ENCODE data around the gene SMIM23. TPM values are rescaled to one million over a fixed set of nuclear protein-coding genes. Genes with fewer than 3 reads are reported as not detected.

The SMIM23 gene
- total and polyA plus RNA-seq, 5 donors from 2014 or later: not detected

DNA sequence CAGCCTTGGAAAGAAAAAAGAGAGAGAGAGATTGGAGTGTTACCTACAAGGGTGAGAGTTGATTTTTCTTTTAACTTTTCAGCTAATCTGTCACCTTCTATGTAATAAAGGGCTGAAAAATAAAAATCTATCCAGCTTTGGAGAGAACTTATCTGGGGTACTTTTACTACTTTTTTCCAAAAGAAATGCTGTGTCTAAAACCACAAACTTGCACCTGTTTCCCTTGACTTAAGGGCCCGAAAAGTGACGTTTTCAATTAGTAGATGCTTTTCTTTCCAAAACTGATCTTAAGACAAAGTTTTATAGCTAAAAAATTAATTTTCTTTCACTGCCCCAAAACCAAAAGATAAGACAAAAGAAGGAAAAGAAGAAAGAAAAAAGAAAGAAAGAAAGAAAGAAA, 48.8 kb downstream of the SMIM23 start:
- Histone ChIP-seq H3K4me1 (ENCODE audit: control insufficient read depth, insufficient read depth, low read length, poor library complexity, severe bottlenecking) (no peaks in the 10 kb centered on the region), H3K27me3 (ENCODE audit: control insufficient read depth, insufficient read depth, low read length) (peaks cover 1% of the 10 kb centered on the region), H3K36me3 (ENCODE audit: control insufficient read depth, insufficient read depth, low read length) (no peaks in the 10 kb centered on the region), H3K27ac (ENCODE audit: insufficient read depth, low read length, poor library complexity, severe bottlenecking) (no peak overlapping the region), H3K4me3 (ENCODE audit: low read depth, low read length) (no peak overlapping the region), H3K9me3 (ENCODE audit: control insufficient read depth in 2 of 2, low read length in 2 of 2) (no peaks in the 10 kb centered on the region)
- Mint-ChIP-seq H3K36me3 (peaks cover 14% of the 10 kb centered on the region), H3K27me3 (no peaks in the 10 kb centered on the region), H3K9me3 (peaks cover 0 to 19% (median 2%) of the 10 kb centered on the region in 7 donors), H3K27ac (no peak overlapping the region), H3K4me1 (no peaks in the 10 kb centered on the region), H3K4me3 (no peak overlapping the region)
- ATAC-seq (ENCODE audit: low read depth in 2 of 2): no peak
- DNase-seq: no peak

DNA sequence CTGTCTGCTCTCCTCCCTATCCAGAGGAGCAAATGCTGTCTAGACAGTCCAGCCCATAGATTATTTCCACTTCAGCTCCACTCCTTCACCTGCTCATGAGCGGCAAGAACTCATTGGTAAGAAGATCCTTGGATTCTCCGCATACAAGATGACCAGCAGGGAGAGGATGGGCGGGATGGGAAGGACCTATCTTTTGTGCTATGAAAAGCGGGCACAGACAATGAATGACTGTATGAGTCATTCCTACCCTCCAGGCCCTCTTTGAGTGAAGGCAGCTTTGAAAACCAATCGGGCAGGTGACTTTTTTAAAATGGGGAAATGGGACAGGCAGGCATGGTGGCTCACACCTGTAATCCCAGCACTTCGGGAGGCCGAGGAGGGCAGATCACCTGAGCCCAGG, 49.4 kb downstream of the SMIM23 start:
- Mint-ChIP-seq H3K27me3 (no peaks in the 10 kb centered on the region), H3K4me1 (no peaks in the 10 kb centered on the region), H3K9me3 (peaks cover 0 to 19% (median 2%) of the 10 kb centered on the region in 7 donors), H3K27ac (no peak overlapping the region), H3K4me3 (no peak overlapping the region), H3K36me3 (peaks cover 14% of the 10 kb centered on the region)
- H3K4me1 ChIP-seq (ENCODE audit: control insufficient read depth, insufficient read depth, low read length, poor library complexity, severe bottlenecking): no peaks in the 10 kb centered on the region
- no peaks in the 10 kb centered on the region for H3K9me3 ChIP-seq (ENCODE audit: control insufficient read depth in 2 of 2, low read length in 2 of 2)
- H3K36me3 ChIP-seq (ENCODE audit: control insufficient read depth, insufficient read depth, low read length): no peaks in the 10 kb centered on the region
- H3K4me3 ChIP-seq (ENCODE audit: low read depth, low read length): no peak overlapping the region
- ATAC-seq (ENCODE audit: low read depth in 2 of 2) (no peak), DNase-seq (no peak)
- H3K27me3 ChIP-seq (ENCODE audit: control insufficient read depth, insufficient read depth, low read length): no peaks in the 10 kb centered on the region
- H3K27ac ChIP-seq (ENCODE audit: insufficient read depth, low read length, poor library complexity, severe bottlenecking): no peak overlapping the region

GRCh38 chr5:171837522-171837921, 51.9 kb downstream of the SMIM23 start:
- no peaks in the 10 kb centered on the region for H3K9me3 ChIP-seq (ENCODE audit: control insufficient read depth in 2 of 2, low read length in 2 of 2)
- no peaks in the 10 kb centered on the region for H3K27me3 ChIP-seq (ENCODE audit: control insufficient read depth, insufficient read depth, low read length)
- no peaks in the 10 kb centered on the region for H3K36me3 ChIP-seq (ENCODE audit: control insufficient read depth, insufficient read depth, low read length)
- no peak for DNase-seq
- H3K27me3 Mint-ChIP-seq: no peaks in the 10 kb centered on the region
- H3K4me1 Mint-ChIP-seq: peaks cover 0 to 5% (median 2%) of the 10 kb centered on the region in 4 donors
- H3K4me1 ChIP-seq (ENCODE audit: control insufficient read depth, insufficient read depth, low read length, poor library complexity, severe bottlenecking): no peaks in the 10 kb centered on the region
- H3K36me3 Mint-ChIP-seq: peaks cover 17% of the 10 kb centered on the region
- H3K27ac ChIP-seq (ENCODE audit: insufficient read depth, low read length, poor library complexity, severe bottlenecking): no peak overlapping the region
- peaks cover 0 to 11% (median 2%) of the 10 kb centered on the region in 7 donors for H3K9me3 Mint-ChIP-seq
- no peak overlapping the region for H3K27ac Mint-ChIP-seq
- ATAC-seq (ENCODE audit: low read depth in 2 of 2): no peak
- no peak overlapping the region for H3K4me3 ChIP-seq (ENCODE audit: low read depth, low read length)
- no peak overlapping the region for H3K4me3 Mint-ChIP-seq

- Mint-ChIP-seq H3K9me3 (peaks cover 0 to 6% (median 2%) of the 10 kb centered on the region in 7 donors), H3K4me1 (peaks cover 0 to 5% (median 2%) of the 10 kb centered on the region in 4 donors)
- ATAC-seq (ENCODE audit: low read depth in 2 of 2): no peak
Observed at GRCh38 chr5:171838066-171838465, 52.4 kb downstream of the SMIM23 start.

GRCh38 chr5:171839112-171839511, 53.5 kb downstream of the SMIM23 start:
- H3K27ac Mint-ChIP-seq: no peak overlapping the region
- peaks cover 7% of the 10 kb centered on the region for H3K36me3 Mint-ChIP-seq
- peaks cover 0 to 2% (median 0%) of the 10 kb centered on the region in 7 donors for H3K9me3 Mint-ChIP-seq

More at GRCh38 chr5:171838066-171838465, 52.4 kb downstream of the SMIM23 start:
- peaks cover 15% of the 10 kb centered on the region for H3K36me3 Mint-ChIP-seq
- H3K4me1 ChIP-seq (ENCODE audit: control insufficient read depth, insufficient read depth, low read length, poor library complexity, severe bottlenecking): no peaks in the 10 kb centered on the region
- H3K36me3 ChIP-seq (ENCODE audit: control insufficient read depth, insufficient read depth, low read length): no peaks in the 10 kb centered on the region
- H3K4me3 ChIP-seq (ENCODE audit: low read depth, low read length): no peak overlapping the region
- no peaks in the 10 kb centered on the region for H3K27me3 Mint-ChIP-seq
- no peak overlapping the region for H3K27ac Mint-ChIP-seq
- H3K9me3 ChIP-seq (ENCODE audit: control insufficient read depth in 2 of 2, low read length in 2 of 2): no peaks in the 10 kb centered on the region
- H3K4me3 Mint-ChIP-seq: no peak overlapping the region
- no peaks in the 10 kb centered on the region for H3K27me3 ChIP-seq (ENCODE audit: control insufficient read depth, insufficient read depth, low read length)
- H3K27ac ChIP-seq (ENCODE audit: insufficient read depth, low read length, poor library complexity, severe bottlenecking): no peak overlapping the region
- DNase-seq: no peak

DNA sequence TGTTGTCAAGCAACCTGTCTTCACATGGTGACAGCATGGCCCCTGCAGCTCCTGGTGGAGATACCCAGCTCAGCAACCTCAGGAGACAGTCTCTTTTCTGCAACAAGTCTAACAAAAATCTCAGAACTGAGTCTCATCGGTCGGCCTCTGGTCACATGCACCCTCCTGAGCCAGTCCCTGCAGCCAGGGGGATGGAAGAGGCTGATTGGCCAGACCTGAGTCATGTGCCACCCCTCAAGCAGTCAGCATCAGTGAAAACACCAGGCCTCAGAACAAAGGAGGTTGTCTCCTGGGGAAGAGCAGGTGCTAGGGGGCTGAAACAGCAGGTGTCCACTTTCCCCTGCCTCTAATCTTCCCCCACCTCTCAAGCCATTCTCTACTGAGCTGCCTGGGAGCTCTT, 54.4 kb downstream of the SMIM23 start:
- Histone ChIP-seq H3K9me3 (ENCODE audit: control insufficient read depth in 2 of 2, low read length in 2 of 2) (no peaks in the 10 kb centered on the region), H3K4me3 (ENCODE audit: low read depth, low read length) (no peak overlapping the region), H3K27ac (ENCODE audit: insufficient read depth, low read length, poor library complexity, severe bottlenecking) (no peak overlapping the region), H3K36me3 (ENCODE audit: control insufficient read depth, insufficient read depth, low read length) (no peaks in the 10 kb centered on the region), H3K4me1 (ENCODE audit: control insufficient read depth, insufficient read depth, low read length, poor library complexity, severe bottlenecking) (no peaks in the 10 kb centered on the region), H3K27me3 (ENCODE audit: control insufficient read depth, insufficient read depth, low read length) (no peaks in the 10 kb centered on the region)
- peaks cover 0 to 2% (median 0%) of the 10 kb centered on the region in 7 donors for H3K9me3 Mint-ChIP-seq
- H3K36me3 Mint-ChIP-seq: peaks cover 6% of the 10 kb centered on the region
- H3K4me3 Mint-ChIP-seq: no peak overlapping the region
- no peak for DNase-seq
- H3K27me3 Mint-ChIP-seq: no peaks in the 10 kb centered on the region
- peaks cover 0 to 5% (median 2%) of the 10 kb centered on the region in 4 donors for H3K4me1 Mint-ChIP-seq
- no peak for ATAC-seq (ENCODE audit: low read depth in 2 of 2)
- no peak overlapping the region for H3K27ac Mint-ChIP-seq

More at GRCh38 chr5:171839112-171839511, 53.5 kb downstream of the SMIM23 start:
- ATAC-seq (ENCODE audit: low read depth in 2 of 2) (no peak), DNase-seq (no peak)
- Histone ChIP-seq H3K36me3 (ENCODE audit: control insufficient read depth, insufficient read depth, low read length) (no peaks in the 10 kb centered on the region), H3K4me3 (ENCODE audit: low read depth, low read length) (no peak overlapping the region), H3K27ac (ENCODE audit: insufficient read depth, low read length, poor library complexity, severe bottlenecking) (no peak overlapping the region), H3K9me3 (ENCODE audit: control insufficient read depth in 2 of 2, low read length in 2 of 2) (no peaks in the 10 kb centered on the region), H3K27me3 (ENCODE audit: control insufficient read depth, insufficient read depth, low read length) (no peaks in the 10 kb centered on the region), H3K4me1 (ENCODE audit: control insufficient read depth, insufficient read depth, low read length, poor library complexity, severe bottlenecking) (no peaks in the 10 kb centered on the region)
- H3K4me1 Mint-ChIP-seq: peaks cover 0 to 5% (median 2%) of the 10 kb centered on the region in 4 donors
- no peak overlapping the region for H3K4me3 Mint-ChIP-seq
- no peaks in the 10 kb centered on the region for H3K27me3 Mint-ChIP-seq

Other genes starting within 250 kb of the SMIM23 start
- gene FBXW11, start 220.8 kb downstream of the SMIM23 start, total RNA-seq: 40.7 TPM
- 10 to 100 TPM; 20.6 to 26.0 (median 24.9) TPM for gene FBXW11, start 220.8 kb downstream of the SMIM23 start, polyA plus RNA-seq